Putamen (tissue), 1 donor: ENCODE results near the gene UVRAG.
"Not testable (repeated sequence)": the region's sequence is repeated elsewhere in the genome, so short reads cannot be mapped to it uniquely, and the experiment has no call there.

ENCODE experiments used
- DNase-seq: peaks from one replicate; pipeline ENCODE4 v3.0.0-alpha.2; 2016; ENCODE audit warnings: low spot score

Gene UVRAG

GRCh38 chr11:76026862-76027261 is 211.9 kb downstream of the UVRAG start:
- no peak for DNase-seq

- no peak for DNase-seq
These were observed 215.3 kb downstream of the UVRAG start for GRCh38 chr11:76030286-76030685.

- DNase-seq, result no peak
These were observed 216.1 kb downstream of the UVRAG start for GRCh38 chr11:76030968-76031590.

- no peak for DNase-seq
These were observed 218.7 kb downstream of the UVRAG start for GRCh38 chr11:76033699-76034098.

- no peak for DNase-seq
These were observed 220.0 kb downstream of the UVRAG start for GRCh38 chr11:76035020-76035419.

GRCh38 chr11:76038608-76039007 is 223.6 kb downstream of the UVRAG start:
- no peak for DNase-seq

GRCh38 chr11:76041208-76041607 is 226.2 kb downstream of the UVRAG start:
- no peak for DNase-seq

- DNase-seq, result no peak
These were observed 229.8 kb downstream of the UVRAG start for GRCh38 chr11:76044750-76045320.

- no peak for DNase-seq
These were observed 232.2 kb downstream of the UVRAG start for GRCh38 chr11:76047231-76047630.

- no peak for DNase-seq
These were observed 232.8 kb downstream of the UVRAG start for GRCh38 chr11:76047766-76048165.

GRCh38 chr11:76048763-76049162 is 233.8 kb downstream of the UVRAG start:
- DNase-seq, result no peak

GRCh38 chr11:76049511-76049910 is 234.5 kb downstream of the UVRAG start:
- DNase-seq, result no peak

GRCh38 chr11:76051937-76052336 is 236.9 kb downstream of the UVRAG start:
- DNase-seq, result no peak

GRCh38 chr11:76054330-76054729 is 239.3 kb downstream of the UVRAG start:
- no peak for DNase-seq

- DNase-seq, result no peak
These were observed 241.9 kb downstream of the UVRAG start for GRCh38 chr11:76056876-76057275.

GRCh38 chr11:76060475-76061036 is 245.5 kb downstream of the UVRAG start:
- not testable (repeated sequence) for DNase-seq

- no peak for DNase-seq
These were observed 247.7 kb downstream of the UVRAG start for GRCh38 chr11:76062733-76063132.

- no peak for DNase-seq
These were observed 249.2 kb downstream of the UVRAG start for GRCh38 chr11:76064192-76064591.

- no peak for DNase-seq
These were observed 252.1 kb downstream of the UVRAG start for GRCh38 chr11:76067099-76067498.

GRCh38 chr11:76069001-76069400 is 254.0 kb downstream of the UVRAG start:
- no peak for DNase-seq

GRCh38 chr11:76071090-76071489 is 256.1 kb downstream of the UVRAG start:
- DNase-seq, result no peak

GRCh38 chr11:76073724-76074123 is 258.7 kb downstream of the UVRAG start:
- DNase-seq, result no peak

- DNase-seq, result no peak
These were observed 259.4 kb downstream of the UVRAG start for GRCh38 chr11:76074148-76075095.
